Esophagus squamous epithelium (tissue), 5 donors: ENCODE results near the gene ALDH1A3. TPM values are rescaled to one million over a fixed set of nuclear protein-coding genes. Genes with fewer than 3 reads are reported as not detected.

Experiments used
- DNase-seq: peaks from one replicate; lab custom pipeline; 2025; lab: John Stamatoyannopoulos, UW
- H3K27ac ChIP-seq, 4 donors: fragments of 200-600 bp; sonication (generic); one replicate each; pipeline ENCODE4 v1.5.1; 2016 to 2019; ENCODE audit warnings: mild to moderate bottlenecking in 1 of 4
- H3K27me3 ChIP-seq, 4 donors: fragments of 200-600 bp; sonication (generic); 1 replicate in 3 of 4; 2 replicates in 1 of 4; pipeline versions ENCODE4 v1.5.1 to v1.6.0; 2017 to 2021; ENCODE audit warnings: antibody characterized with exemption in 1 of 4
- H3K36me3 ChIP-seq, 3 donors: fragments of 200-600 bp; sonication (generic); one replicate each; pipeline ENCODE4 v1.5.1; 2016 to 2019
- H3K4me1 ChIP-seq, 3 donors: fragments of 200-600 bp; sonication (generic); one replicate each; pipeline ENCODE4 v1.5.1; 2017 to 2019
- H3K4me3 ChIP-seq, 4 donors: fragments of 200-600 bp; sonication (generic); 1 replicate in 3 of 4; 2 replicates in 1 of 4; pipeline ENCODE4 v1.5.1; 2016 to 2019; ENCODE audit warnings: mild to moderate bottlenecking in 2 of 4, moderate library complexity in 1 of 4
- H3K9me3 ChIP-seq, 3 donors: fragments of 200-600 bp; sonication (generic); one replicate each; pipeline ENCODE4 v1.5.1; 2016 to 2019
- POLR2A ChIP-seq, 4 donors: fragments of 450-650 bp; IDR thresholded peaks; one replicate each; pipeline ENCODE4 v1.6.1; 2017; ENCODE audit warnings: antibody characterized with exemption in 4 of 4, mild to moderate bottlenecking in 4 of 4, moderate library complexity in 3 of 4
- WGBS, 2 donors: methylation state at CpG; one replicate each; pipeline ENCODE4 v1.1.5; 2018; 5-methylcytosine and 5-hydroxymethylcytosine counted together
- intact Hi-C: fragments of 100-400 bp; cut with DNase I; formaldehyde crosslinking; loops from one replicate; pipeline ENCODE4 v1.15.0; 2022
- total RNA-seq, 4 donors: library from RNA; depleted of rRNA; stranded (reverse); fragments of >200 nt; gene quantifications; one replicate each; pipeline ENCODE4 v1.1.0, GENCODE V29; 2016
- TF ChIP-seq, protein P1 (sequence below), 6 experiments: fragments of 450-650 bp in 4 of 6; fragments of 200-600 bp in 2 of 6; sonication (generic) in 2 of 6; IDR thresholded peaks; one replicate each; pipeline ENCODE4 v1.5.1; 2016 to 2019; ENCODE audit warnings: antibody characterized with exemption in 6 of 6, mild to moderate bottlenecking in 4 of 6, moderate library complexity in 4 of 6
- donor health status: DM: yes; HTN: yes; CAD: no.

The ALDH1A3 gene
- total RNA-seq, 4 donors from 2014 or later, result 31.9 to 63.0 (median 38.1) TPM

DNA sequence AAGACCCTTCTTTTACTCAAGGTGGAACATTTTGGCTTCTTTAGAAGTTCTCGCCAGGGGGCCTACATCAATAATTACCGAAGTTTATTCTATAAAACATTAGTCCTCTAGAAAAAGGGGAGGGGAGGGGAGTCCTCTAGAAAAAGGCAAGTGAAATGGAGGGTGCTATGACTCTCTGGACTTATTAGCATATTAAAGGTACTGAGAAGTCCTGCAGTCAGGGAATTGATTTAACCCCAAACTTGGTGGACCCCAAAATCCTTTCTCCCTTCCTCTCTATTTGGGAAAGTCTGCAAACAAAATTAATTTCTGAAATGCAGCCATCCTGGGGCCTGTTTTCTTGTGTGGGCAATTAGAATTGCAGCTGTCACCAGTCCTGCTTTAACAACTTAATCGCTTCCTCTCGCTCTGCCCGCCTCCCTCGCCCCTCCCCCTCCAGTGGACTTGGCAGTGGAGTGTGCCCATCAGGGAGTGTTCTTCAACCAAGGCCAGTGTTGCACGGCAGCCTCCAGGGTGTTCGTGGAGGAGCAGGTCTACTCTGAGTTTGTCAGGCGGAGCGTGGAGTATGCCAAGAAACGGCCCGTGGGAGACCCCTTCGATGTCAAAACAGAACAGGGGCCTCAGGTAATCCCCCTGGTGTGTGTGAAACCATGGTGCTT lies 20.6 kb downstream of the ALDH1A3 start:
- Histone ChIP-seq H3K4me3 (no peak overlapping the region), H3K9me3 (no peaks in the 10 kb centered on the region), H3K4me1 (peaks cover 15 to 38% (median 25%) of the 10 kb centered on the region in 3 donors), H3K27ac (peak overlapping the region in 2 of 4 donors; percentile 43 to 91), H3K27me3 (no peaks in the 10 kb centered on the region), H3K36me3 (peaks cover 0 to 8% (median 0%) of the 10 kb centered on the region in 3 donors)
- DNase-seq, result no peak
- intact Hi-C loops, result no loop called here
- TF ChIP-seq POLR2A (IDR thresholded peaks at IDR 0.05), result no peak
- TF ChIP-seq, protein P1, sequence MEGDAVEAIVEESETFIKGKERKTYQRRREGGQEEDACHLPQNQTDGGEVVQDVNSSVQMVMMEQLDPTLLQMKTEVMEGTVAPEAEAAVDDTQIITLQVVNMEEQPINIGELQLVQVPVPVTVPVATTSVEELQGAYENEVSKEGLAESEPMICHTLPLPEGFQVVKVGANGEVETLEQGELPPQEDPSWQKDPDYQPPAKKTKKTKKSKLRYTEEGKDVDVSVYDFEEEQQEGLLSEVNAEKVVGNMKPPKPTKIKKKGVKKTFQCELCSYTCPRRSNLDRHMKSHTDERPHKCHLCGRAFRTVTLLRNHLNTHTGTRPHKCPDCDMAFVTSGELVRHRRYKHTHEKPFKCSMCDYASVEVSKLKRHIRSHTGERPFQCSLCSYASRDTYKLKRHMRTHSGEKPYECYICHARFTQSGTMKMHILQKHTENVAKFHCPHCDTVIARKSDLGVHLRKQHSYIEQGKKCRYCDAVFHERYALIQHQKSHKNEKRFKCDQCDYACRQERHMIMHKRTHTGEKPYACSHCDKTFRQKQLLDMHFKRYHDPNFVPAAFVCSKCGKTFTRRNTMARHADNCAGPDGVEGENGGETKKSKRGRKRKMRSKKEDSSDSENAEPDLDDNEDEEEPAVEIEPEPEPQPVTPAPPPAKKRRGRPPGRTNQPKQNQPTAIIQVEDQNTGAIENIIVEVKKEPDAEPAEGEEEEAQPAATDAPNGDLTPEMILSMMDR (IDR thresholded peaks at IDR 0.05), result no peak
- WGBS, 2 donors, result 54 to 74% methylated on average over 6 of the region's 13 CpGs

DNA sequence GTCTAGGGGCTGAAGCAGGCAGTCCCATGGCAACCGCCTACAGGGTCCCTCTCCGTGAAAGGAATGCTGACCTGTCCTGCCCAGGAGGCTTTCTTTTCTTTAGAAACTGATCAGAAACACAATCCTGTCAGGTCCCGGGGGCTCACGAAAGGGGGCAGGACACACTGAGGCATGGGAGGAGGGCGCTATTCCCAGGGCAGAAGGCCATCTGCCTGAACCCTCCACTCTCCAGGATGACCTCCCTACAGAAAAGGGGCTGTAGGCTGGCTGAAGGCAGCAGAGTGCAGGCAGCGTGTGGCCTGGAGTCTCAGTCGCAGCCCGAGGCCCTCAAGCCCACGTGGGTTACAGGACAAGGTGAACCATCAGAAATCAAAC lies 21.2 kb downstream of the ALDH1A3 start:
- Histone ChIP-seq H3K27me3 (no peaks in the 10 kb centered on the region), H3K4me3 (no peak overlapping the region), H3K27ac (peak overlapping the region in 3 of 4 donors; percentile 43 to 94 (median 91)), H3K9me3 (no peaks in the 10 kb centered on the region), H3K36me3 (peaks cover 0 to 8% (median 0%) of the 10 kb centered on the region in 3 donors), H3K4me1 (peaks cover 15 to 42% (median 25%) of the 10 kb centered on the region in 3 donors)
- 69 to 76% methylated on average over 3 to 7 of the region's 9 CpGs for WGBS, 2 donors
- intact Hi-C loops, result no loop called here
- DNase-seq, result no peak
- TF ChIP-seq, protein P1 (IDR thresholded peaks at IDR 0.05), result no peak
- TF ChIP-seq POLR2A (IDR thresholded peaks at IDR 0.05), result no peak

DNA sequence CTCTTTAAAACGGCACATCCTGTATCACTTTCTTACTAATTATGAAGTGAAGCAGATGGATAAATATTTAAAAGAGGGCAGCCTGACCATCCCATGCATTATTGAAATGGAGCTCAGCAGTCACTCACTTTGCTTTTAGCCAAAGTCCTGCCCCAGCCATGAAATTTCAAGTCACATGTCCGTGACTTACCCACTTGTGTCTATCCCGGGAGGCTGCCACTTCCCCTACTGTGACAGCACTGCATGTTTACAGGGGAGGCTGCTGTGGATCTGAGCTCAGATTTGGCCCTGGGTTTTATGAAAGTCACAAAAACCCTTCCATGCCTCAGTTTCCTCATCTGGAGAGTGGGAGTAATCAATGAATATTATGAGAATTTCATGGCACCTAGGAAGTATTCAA lies 21.7 kb downstream of the ALDH1A3 start:
- WGBS, 2 donors, result 56 to 59% methylated on average over 3 of the region's 3 CpGs
- no peaks in the 10 kb centered on the region for H3K9me3 ChIP-seq
- TF ChIP-seq POLR2A (IDR thresholded peaks at IDR 0.05), result no peak
- TF ChIP-seq, protein P1 (IDR thresholded peaks at IDR 0.05), result no peak
- DNase-seq, result no peak
- H3K4me3 ChIP-seq, result no peak overlapping the region
- H3K27me3 ChIP-seq, result no peaks in the 10 kb centered on the region
- peaks cover 0 to 8% (median 0%) of the 10 kb centered on the region in 3 donors for H3K36me3 ChIP-seq
- H3K4me1 ChIP-seq, result peaks cover 15 to 48% (median 25%) of the 10 kb centered on the region in 3 donors
- H3K27ac ChIP-seq, result peak overlapping the region in 3 of 4 donors; percentile 88 to 94 (median 91)
- intact Hi-C loops, result no loop called here

DNA sequence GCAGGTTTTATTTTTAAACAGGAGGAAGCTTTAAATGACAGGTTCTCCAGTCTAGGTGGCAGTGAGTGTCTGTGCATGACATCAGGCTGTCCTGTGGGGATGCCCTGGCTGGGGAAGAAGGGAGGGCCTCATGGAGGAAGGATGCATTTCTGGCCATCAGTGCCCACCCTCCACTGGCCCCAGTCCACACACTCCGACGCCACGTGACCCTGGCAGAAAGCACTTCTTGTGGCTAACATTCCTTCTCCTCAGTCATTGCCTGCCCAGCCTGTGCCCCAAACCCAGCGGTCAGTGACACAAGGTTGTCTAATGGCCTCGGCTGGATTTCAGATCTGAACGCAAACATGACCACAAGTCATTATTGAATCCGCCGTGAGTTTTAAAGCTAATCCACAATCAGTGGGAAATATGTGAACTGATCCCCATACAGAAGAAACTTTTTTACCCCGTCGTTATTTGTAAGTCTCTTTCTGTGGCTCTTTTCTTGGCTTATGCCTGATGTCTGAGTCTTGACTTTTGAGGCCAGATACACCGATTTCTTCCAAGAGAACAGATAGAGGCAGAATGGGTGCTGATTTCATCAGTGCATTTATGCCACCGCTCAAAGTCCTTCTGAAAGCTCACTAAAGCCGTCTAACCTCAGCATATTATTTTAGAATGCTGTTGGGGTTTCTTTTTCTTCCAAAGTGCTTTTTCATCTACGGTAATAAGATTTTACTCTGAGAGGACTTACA lies 22.2 kb downstream of the ALDH1A3 start:
- peaks cover 0 to 8% (median 0%) of the 10 kb centered on the region in 3 donors for H3K36me3 ChIP-seq
- no peaks in the 10 kb centered on the region for H3K27me3 ChIP-seq
- DNase-seq, result no peak
- H3K4me3 ChIP-seq, result peak overlapping the region; percentile 2 to 53 (median 27)
- peaks cover 15 to 48% (median 25%) of the 10 kb centered on the region in 3 donors for H3K4me1 ChIP-seq
- H3K27ac ChIP-seq, result peak overlapping the region; percentile 78 to 94 (median 90)
- intact Hi-C loops, result no loop called here
- no peaks in the 10 kb centered on the region for H3K9me3 ChIP-seq
- WGBS, 2 donors, result 40 to 41% methylated on average over 14 of the region's 14 CpGs
- TF ChIP-seq POLR2A (IDR thresholded peaks at IDR 0.05), result no peak

DNA sequence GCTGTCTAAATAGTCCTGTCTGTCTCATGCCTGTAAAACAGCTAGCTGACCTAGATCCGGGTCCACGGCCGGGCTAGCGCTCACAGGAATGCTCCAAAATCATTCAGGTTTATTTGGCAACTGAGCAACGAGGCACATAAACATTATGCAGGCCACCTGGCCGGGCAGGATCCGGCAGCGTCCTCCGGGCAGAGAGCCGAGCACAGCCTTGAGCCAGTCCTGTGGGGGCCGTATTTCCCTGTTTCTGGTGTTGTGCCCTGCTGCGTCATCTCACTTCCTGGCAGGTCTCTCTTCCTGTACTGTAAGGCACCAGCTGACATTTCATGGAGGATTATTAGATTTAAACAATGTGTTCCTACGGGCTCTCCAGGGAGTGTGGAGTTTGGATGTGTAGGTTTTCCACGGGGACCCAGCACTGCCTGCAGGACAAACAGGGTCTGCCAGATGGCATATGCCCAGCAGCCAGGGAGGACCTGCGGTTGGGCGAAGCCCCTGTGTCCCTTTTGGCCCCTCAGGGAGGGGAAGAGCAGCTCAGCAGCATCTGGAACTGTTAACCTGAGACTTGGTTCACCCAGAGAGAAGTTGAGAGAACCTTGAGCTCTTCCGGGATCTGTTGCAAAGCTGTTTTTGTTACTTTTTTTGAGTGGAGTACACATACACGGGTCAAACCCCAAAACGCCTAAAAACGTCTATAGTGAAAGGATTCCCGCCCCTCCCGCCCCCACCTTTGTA lies 23.0 kb downstream of the ALDH1A3 start:
- H3K27ac ChIP-seq, result peak overlapping the region; percentile 78 to 94 (median 90)
- no peaks in the 10 kb centered on the region for H3K9me3 ChIP-seq
- H3K4me3 ChIP-seq, result peak overlapping the region; percentile 2 to 53 (median 27)
- H3K4me1 ChIP-seq, result peaks cover 15 to 48% (median 25%) of the 10 kb centered on the region in 3 donors
- TF ChIP-seq POLR2A (IDR thresholded peaks at IDR 0.05), result no peak
- TF ChIP-seq, protein P1 (IDR thresholded peaks at IDR 0.05), result peak in 1 of 6 experiments; percentile 10
- intact Hi-C loops, result no loop called here
- 18 to 25% methylated on average over 14 to 20 of the region's 22 CpGs for WGBS, 2 donors
- no peak for DNase-seq
- peaks cover 0 to 5% (median 0%) of the 10 kb centered on the region in 3 donors for H3K36me3 ChIP-seq
- no peaks in the 10 kb centered on the region for H3K27me3 ChIP-seq
